ENCODE results near the gene QRICH1.

QRICH1 gene

DNA sequence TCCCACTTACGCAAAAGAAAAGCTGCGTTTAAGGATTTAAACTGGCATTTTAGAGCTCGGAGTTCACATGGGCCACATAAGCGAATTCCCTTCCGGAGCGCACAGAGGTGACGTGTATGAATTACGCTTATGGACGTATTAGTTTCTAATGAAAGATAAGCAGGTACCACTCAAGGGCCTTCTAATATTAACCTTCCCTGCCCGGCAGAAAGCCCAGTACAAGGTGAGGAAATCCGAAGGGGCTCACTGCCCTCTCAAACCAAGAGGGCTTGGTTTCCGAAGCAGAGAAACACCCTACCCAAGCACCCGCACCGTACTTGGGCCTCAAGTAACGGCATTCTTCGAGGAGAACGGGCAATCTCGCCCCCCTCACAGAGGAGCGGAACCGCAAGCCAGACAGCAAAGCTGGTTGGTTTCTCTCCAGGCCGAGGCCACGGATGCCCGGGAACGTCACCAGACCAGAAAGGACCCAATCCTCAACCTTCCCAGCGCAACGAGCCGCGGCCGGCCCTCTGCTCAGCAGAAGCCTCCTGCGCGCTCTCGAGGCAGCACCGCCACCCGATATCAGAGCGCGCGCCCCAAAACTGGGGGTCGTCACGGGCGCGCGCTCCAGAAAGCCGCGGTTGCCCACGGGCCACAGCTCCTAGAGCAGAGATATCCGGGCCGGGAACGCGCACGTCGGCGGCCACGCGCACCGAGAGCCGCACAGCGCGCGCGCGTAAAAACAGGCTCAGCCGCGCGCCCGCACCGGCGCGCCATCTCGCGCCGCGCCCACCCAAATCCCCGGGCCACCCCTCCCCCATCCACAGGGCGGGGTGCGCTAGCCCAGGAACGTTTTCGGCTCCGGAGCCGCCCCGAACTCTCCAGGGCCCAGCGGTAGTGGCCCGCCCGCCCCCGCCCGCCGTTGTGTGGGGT lies 676 bp downstream of the QRICH1 start:
- TF ChIP-seq, protein P1, sequence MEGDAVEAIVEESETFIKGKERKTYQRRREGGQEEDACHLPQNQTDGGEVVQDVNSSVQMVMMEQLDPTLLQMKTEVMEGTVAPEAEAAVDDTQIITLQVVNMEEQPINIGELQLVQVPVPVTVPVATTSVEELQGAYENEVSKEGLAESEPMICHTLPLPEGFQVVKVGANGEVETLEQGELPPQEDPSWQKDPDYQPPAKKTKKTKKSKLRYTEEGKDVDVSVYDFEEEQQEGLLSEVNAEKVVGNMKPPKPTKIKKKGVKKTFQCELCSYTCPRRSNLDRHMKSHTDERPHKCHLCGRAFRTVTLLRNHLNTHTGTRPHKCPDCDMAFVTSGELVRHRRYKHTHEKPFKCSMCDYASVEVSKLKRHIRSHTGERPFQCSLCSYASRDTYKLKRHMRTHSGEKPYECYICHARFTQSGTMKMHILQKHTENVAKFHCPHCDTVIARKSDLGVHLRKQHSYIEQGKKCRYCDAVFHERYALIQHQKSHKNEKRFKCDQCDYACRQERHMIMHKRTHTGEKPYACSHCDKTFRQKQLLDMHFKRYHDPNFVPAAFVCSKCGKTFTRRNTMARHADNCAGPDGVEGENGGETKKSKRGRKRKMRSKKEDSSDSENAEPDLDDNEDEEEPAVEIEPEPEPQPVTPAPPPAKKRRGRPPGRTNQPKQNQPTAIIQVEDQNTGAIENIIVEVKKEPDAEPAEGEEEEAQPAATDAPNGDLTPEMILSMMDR (IDR thresholded peaks at IDR 0.05; ENCODE audit: insufficient read depth, low read length, poor library complexity, severe bottlenecking): no peak
- Histone ChIP-seq H3K27me3 (replicated peaks; ENCODE audit: control insufficient read depth, insufficient read depth, low read length) (no peaks in the 10 kb centered on the region), H3K4me3 (replicated peaks; ENCODE audit: low read depth, low read length) (peak overlapping the region; percentile 83), H3K36me3 (ENCODE audit: control insufficient read depth, insufficient read depth, low read length) (peaks cover 6% of the 10 kb centered on the region)
- peak; percentile 92 for DNase-seq (ENCODE audit: extremely low read depth, insufficient read length)

DNA sequence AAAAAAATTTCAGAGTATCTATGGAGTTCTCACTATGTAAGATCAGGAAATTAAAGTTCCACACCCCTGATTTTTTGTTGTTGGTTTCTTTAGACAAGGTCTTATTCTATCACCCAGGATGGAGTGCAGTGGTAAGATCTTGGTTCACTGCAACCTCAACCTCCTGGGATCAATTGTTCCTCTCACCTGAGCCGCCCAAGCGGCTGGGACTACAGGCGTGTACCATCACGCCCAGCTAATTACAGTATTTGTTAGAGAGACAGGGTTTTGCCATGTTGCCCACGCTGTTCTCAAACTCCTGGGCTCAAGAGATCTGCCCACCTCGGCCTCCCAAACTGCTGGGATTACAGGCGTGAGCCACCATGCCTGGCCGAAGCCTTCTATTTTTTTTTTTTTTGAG lies 12.4 kb downstream of the QRICH1 start:
- TF ChIP-seq, protein P1 (IDR thresholded peaks at IDR 0.05; ENCODE audit: insufficient read depth, low read length, poor library complexity, severe bottlenecking): no peak
- no peak for DNase-seq (ENCODE audit: extremely low read depth, insufficient read length)

DNA sequence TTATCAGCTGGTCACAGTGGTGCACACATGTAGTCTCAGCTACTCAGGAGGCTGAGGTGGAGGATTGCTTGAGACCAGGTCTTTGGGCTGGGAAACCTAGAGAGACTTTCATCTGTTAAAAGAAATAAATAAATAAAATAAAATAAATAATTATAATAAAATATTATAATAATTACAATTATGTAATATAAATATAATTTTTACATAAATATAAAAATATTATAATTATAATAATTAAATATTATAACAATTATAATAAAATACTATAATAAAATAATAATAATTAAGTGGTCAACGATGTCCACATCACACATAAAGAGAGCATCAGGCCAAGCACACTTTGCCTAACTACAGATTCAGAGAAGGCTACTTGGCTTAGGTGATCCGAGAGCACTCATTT lies 14.6 kb downstream of the QRICH1 start:
- H3K4me3 ChIP-seq (replicated peaks; ENCODE audit: low read depth, low read length): no peak overlapping the region
- H3K27me3 ChIP-seq (replicated peaks; ENCODE audit: control insufficient read depth, insufficient read depth, low read length): no peaks in the 10 kb centered on the region
- peaks cover 16% of the 10 kb centered on the region for H3K36me3 ChIP-seq (ENCODE audit: control insufficient read depth, insufficient read depth, low read length)
- TF ChIP-seq, protein P1 (IDR thresholded peaks at IDR 0.05; ENCODE audit: insufficient read depth, low read length, poor library complexity, severe bottlenecking): no peak
- DNase-seq (ENCODE audit: extremely low read depth, insufficient read length): no peak

More for the DNA sequence above, 12.4 kb downstream of the QRICH1 start:
- Histone ChIP-seq H3K36me3 (ENCODE audit: control insufficient read depth, insufficient read depth, low read length) (peaks cover 10% of the 10 kb centered on the region), H3K27me3 (replicated peaks; ENCODE audit: control insufficient read depth, insufficient read depth, low read length) (no peaks in the 10 kb centered on the region), H3K4me3 (replicated peaks; ENCODE audit: low read depth, low read length) (no peak overlapping the region)

DNA sequence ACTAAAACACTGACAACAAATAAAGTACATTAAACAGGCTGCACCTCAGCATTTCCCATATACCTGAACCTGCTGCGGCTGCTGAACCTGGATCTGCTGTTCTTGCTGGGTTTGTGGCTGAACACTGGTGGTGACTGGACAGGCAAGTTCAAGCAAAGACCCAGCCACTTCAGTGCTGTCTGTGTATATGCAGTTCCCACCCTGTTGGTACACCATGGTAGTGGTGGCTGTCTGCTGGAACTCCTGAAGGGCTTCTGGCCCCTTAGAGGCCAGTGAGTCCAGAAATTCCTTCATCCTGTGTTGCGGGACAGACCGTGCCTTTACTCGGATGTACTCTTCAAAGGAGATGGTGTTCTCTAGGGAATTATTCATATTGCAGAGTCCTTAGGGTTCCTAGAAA lies 17.2 kb downstream of the QRICH1 start:
- Histone ChIP-seq H3K36me3 (ENCODE audit: control insufficient read depth, insufficient read depth, low read length) (peaks cover 21% of the 10 kb centered on the region), H3K4me3 (replicated peaks; ENCODE audit: low read depth, low read length) (no peak overlapping the region), H3K27me3 (replicated peaks; ENCODE audit: control insufficient read depth, insufficient read depth, low read length) (no peaks in the 10 kb centered on the region)
- TF ChIP-seq, protein P1 (IDR thresholded peaks at IDR 0.05; ENCODE audit: insufficient read depth, low read length, poor library complexity, severe bottlenecking): no peak
- DNase-seq (ENCODE audit: extremely low read depth, insufficient read length): no peak

DNA sequence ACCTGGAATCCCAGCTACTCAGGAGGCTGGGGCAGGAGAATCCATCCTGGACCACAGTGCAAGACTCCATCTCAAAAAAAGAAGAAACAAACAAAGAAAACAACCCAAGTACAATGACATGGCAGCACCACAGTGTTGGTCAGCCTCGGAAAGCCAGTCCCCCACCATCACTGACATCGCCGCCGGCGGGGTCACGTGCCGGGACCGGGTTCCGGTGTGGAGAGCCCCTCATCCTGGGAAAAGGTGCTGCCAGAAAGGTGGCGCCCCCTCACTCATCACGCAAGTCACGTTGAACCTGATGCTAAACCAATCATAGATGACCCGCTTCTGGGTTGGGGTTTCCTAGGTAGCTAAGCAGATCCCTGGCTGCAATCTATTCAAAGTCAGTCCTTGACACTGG lies 17.8 kb downstream of the QRICH1 start:
- no peak for DNase-seq (ENCODE audit: extremely low read depth, insufficient read length)
- Histone ChIP-seq H3K27me3 (replicated peaks; ENCODE audit: control insufficient read depth, insufficient read depth, low read length) (no peaks in the 10 kb centered on the region), H3K4me3 (replicated peaks; ENCODE audit: low read depth, low read length) (no peak overlapping the region), H3K36me3 (ENCODE audit: control insufficient read depth, insufficient read depth, low read length) (peaks cover 23% of the 10 kb centered on the region)
- TF ChIP-seq, protein P1 (IDR thresholded peaks at IDR 0.05; ENCODE audit: insufficient read depth, low read length, poor library complexity, severe bottlenecking): no peak

Data from GM06990 (cell line).